ENCODE data around the gene MAST1. TPM values are rescaled to one million over a fixed set of nuclear protein-coding genes. Genes with fewer than 3 reads are reported as not detected.
A peak's percentile ranks its signal among the peaks of the same experiment; 100 is the strongest.

MAST1 gene
- total RNA-seq (1 to 10 TPM in 1 of 2 experiments, under 1 TPM in 1; 0.26 to 1.3 TPM), polyA plus RNA-seq (1 to 10 TPM in 1 of 3 donors, under 1 TPM in 2; 0.22 to 4.4 (median 0.97) TPM), total RNA-seq (0 to 0.60 (median 0.18) reads per million in 6 experiments)

DNA sequence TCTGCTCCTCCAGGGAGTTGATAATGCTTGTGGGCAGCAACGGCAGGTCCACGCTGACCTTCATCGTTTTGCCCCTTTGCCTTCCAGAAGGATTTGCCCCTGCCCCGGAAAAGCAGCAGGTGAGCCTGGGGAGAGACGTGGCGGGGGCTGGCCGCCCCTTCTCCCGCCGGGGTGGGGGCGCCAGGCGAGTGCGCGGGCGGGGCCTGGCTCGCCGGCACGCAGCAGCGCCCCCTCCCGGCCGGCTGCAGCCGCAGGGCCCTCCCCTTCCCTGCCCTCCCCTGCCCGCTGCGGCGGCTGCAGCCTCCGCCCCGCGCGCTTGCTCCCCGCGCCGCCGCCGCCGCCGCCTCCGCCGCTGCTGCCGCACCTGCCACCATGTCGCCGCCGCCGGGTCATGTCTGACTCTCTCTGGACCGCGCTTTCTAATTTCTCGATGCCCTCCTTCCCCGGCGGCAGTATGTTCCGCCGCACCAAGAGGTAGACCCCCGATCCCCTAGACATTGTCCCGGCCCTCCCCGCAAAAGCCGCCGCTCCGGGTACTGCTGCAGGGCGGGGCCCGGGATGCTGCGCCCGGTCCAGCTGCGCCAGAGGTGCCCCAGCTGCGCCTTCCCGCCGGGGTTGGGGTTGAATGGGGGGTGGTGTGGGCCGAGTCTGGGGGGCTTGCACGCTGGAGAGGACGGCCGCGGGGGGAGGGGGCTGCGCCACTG, at the start of gene MAST1:
MAST1 (plus strand) TSS at position 334 of the 704 bp plus-strand sequence; CDS start at position 392, 58 bp downstream.
- H3K4me1 Mint-ChIP-seq = peaks cover 24 to 52% (median 40%) of the 10 kb centered on the region in 4 donors
- peak within 1 kb of the TSS in 3 of 10 donors; percentile 34 to 75 (median 37) for H3K27ac Mint-ChIP-seq
- H3K27me3 Mint-ChIP-seq = peaks cover 56 to 90% (median 65%) of the 10 kb centered on the region in 5 donors
- POLR2A ChIA-PET = no interaction called here
- peak within 1 kb of the TSS; percentile 4 to 82 (median 74) for H3K4me3 Mint-ChIP-seq
- H3K9me3 Mint-ChIP-seq = peaks cover 0 to 4% (median 0%) of the 10 kb centered on the region in 9 donors
- ATAC-seq (peak; percentile 67 to 72), DNase-seq (peak; percentile 20 to 68 (median 49))
- peaks cover 0 to 11% (median 0%) of the 10 kb centered on the region in 3 donors for H3K36me3 Mint-ChIP-seq

GRCh38 chr19:12788682-12789097, 49.6 kb upstream of the MAST1 start:
- peaks cover 1 to 7% (median 5%) of the 10 kb centered on the region in 3 donors for H3K36me3 Mint-ChIP-seq
- H3K4me1 Mint-ChIP-seq = peaks cover 17 to 39% (median 28%) of the 10 kb centered on the region in 4 donors
- POLR2A ChIA-PET = interaction anchor here (1.1 to 2.9 kb wide), 2 partner anchors 11 to 311 kb away, joined by 4 to 34 read pairs; no protein-coding TSS in a partner anchor
- ATAC-seq (no peak), DNase-seq (peak in 3 of 10 donors; percentile 37 to 51 (median 42))
- H3K4me3 Mint-ChIP-seq = peak overlapping the region; percentile 68 to 99 (median 80)
- H3K27ac Mint-ChIP-seq = peak overlapping the region in 9 of 10 donors; percentile 94 to 98 (median 98)
- peaks cover 0 to 4% (median 0%) of the 10 kb centered on the region in 5 donors for H3K27me3 Mint-ChIP-seq
- peaks cover 0 to 4% (median 0%) of the 10 kb centered on the region in 9 donors for H3K9me3 Mint-ChIP-seq

- ATAC-seq = no peak
- H3K27me3 Mint-ChIP-seq = peaks cover 0 to 4% (median 0%) of the 10 kb centered on the region in 5 donors
- H3K4me3 Mint-ChIP-seq = peak overlapping the region; percentile 68 to 99 (median 80)
- POLR2A ChIA-PET = interaction anchor here (0.6 to 2.9 kb wide), 3 partner anchors 9 to 310 kb away, joined by 4 to 34 read pairs (median 4); no protein-coding TSS in a partner anchor
- peaks cover 0 to 4% (median 0%) of the 10 kb centered on the region in 9 donors for H3K9me3 Mint-ChIP-seq
- peaks cover 1 to 7% (median 5%) of the 10 kb centered on the region in 3 donors for H3K36me3 Mint-ChIP-seq
- peak overlapping the region in 9 of 10 donors; percentile 94 to 100 (median 98) for H3K27ac Mint-ChIP-seq
- peak in 3 of 10 donors; percentile 21 to 48 (median 44) for DNase-seq
- peaks cover 20 to 42% (median 33%) of the 10 kb centered on the region in 4 donors for H3K4me1 Mint-ChIP-seq
Measured at GRCh38 chr19:12789098-12789903, 49.0 kb upstream of the MAST1 start.

DNA sequence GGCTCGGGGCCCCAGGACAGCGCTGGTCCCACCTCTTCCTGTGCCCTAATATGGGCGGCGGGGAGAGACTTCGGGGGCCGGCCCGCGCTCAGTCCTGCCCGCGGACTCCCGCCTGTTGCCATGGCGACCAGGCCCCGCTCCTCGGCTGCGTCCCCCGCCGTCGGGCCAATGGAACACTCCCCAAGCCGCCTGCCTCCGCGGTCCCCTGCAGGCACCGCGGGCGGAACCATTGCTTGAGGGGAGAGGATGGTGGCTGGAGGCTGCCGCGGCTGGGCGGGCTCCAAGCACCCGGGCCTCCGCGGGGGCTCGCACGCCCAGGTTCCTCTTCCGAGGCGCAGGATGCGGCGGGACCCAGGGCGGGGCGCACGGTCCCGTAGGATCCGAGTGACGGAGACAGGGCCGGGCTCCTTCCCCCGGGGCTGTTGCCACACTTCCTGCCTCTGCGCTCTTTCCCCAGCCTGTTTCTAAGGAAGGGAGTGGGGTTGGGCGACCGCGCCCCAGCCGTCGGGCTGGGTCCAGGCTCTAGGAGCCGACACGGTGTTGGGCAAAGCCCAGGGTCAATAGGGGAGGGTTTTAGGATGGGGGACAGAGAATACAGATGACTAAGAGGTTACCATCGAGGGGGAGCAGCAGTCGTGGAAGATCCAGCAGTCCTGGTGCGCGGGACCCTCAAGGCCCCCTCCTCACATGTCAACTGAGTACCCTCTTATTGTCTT, 48.3 kb upstream of the MAST1 start:
- Mint-ChIP-seq H3K9me3 (peaks cover 0 to 4% (median 0%) of the 10 kb centered on the region in 9 donors), H3K4me3 (peak overlapping the region; percentile 91 to 99 (median 96)), H3K4me1 (peaks cover 22 to 50% (median 39%) of the 10 kb centered on the region in 4 donors), H3K36me3 (peaks cover 1 to 7% (median 5%) of the 10 kb centered on the region in 3 donors), H3K27ac (peak overlapping the region; percentile 97 to 100 (median 100)), H3K27me3 (peaks cover 0 to 4% (median 0%) of the 10 kb centered on the region in 5 donors)
- POLR2A ChIA-PET = interaction anchor here (0.6 to 14.5 kb wide), 10 partner anchors 8 to 501 kb away, joined by 3 to 1021 read pairs (median 11); partner anchors contain the start of genes CALR, FBXW9, GET3 and HOOK2
- ATAC-seq (peak; percentile 35 to 38), DNase-seq (peak; percentile 82 to 96 (median 90))

GRCh38 chr19:12790628-12791344, 47.5 kb upstream of the MAST1 start:
- peak overlapping the region; percentile 91 to 99 (median 96) for H3K4me3 Mint-ChIP-seq
- H3K4me1 Mint-ChIP-seq = peaks cover 24 to 56% (median 42%) of the 10 kb centered on the region in 4 donors
- POLR2A ChIA-PET = interaction anchor here (0.6 to 14.5 kb wide), 22 partner anchors 11 to 538 kb away, joined by 3 to 1021 read pairs (median 5); partner anchors contain the start of genes CALR, DHPS, FBXW9 and GCDH
- ATAC-seq = no peak
- H3K27ac Mint-ChIP-seq = peak overlapping the region; percentile 97 to 100 (median 100)
- peaks cover 1 to 7% (median 5%) of the 10 kb centered on the region in 3 donors for H3K36me3 Mint-ChIP-seq
- H3K27me3 Mint-ChIP-seq = peaks cover 0 to 4% (median 0%) of the 10 kb centered on the region in 5 donors
- DNase-seq = no peak
- peaks cover 0 to 4% (median 0%) of the 10 kb centered on the region in 9 donors for H3K9me3 Mint-ChIP-seq

DNA sequence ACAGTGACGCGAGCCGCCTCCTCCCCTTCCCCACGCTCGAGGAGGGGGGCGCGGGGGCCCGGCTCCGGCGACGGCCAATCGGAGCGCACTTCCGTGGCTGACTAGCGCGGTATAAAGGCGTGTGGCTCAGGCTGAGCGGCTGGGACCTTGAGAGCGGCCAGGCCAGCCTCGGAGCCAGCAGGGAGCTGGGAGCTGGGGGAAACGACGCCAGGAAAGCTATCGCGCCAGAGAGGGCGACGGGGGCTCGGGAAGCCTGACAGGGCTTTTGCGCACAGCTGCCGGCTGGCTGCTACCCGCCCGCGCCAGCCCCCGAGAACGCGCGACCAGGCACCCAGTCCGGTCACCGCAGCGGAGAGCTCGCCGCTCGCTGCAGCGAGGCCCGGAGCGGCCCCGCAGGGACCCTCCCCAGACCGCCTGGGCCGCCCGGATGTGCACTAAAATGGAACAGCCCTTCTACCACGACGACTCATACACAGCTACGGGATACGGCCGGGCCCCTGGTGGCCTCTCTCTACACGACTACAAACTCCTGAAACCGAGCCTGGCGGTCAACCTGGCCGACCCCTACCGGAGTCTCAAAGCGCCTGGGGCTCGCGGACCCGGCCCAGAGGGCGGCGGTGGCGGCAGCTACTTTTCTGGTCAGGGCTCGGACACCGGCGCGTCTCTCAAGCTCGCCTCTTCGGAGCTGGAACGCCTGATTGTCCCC, 46.8 kb upstream of the MAST1 start, which contains the start of gene JUNB:
JUNB (plus strand) TSS at position 142 of the 706 bp plus-strand sequence; CDS start at position 428, 286 bp downstream.
- H3K4me3 Mint-ChIP-seq = peak within 1 kb of the TSS; percentile 91 to 99 (median 96)
- ATAC-seq = peak; percentile 43 to 47
- H3K9me3 Mint-ChIP-seq = peaks cover 0 to 4% (median 0%) of the 10 kb centered on the region in 9 donors
- peak; percentile 95 to 99 (median 98) for DNase-seq
- H3K36me3 Mint-ChIP-seq = peaks cover 1 to 8% (median 5%) of the 10 kb centered on the region in 3 donors
- peak within 1 kb of the TSS; percentile 97 to 100 (median 100) for H3K27ac Mint-ChIP-seq
- peaks cover 31 to 60% (median 49%) of the 10 kb centered on the region in 4 donors for H3K4me1 Mint-ChIP-seq
- H3K27me3 Mint-ChIP-seq = peaks cover 0 to 4% (median 0%) of the 10 kb centered on the region in 5 donors
- POLR2A ChIA-PET = interaction anchor here (0.5 to 14.5 kb wide), 31 partner anchors 10 to 1095 kb away, joined by 3 to 1021 read pairs (median 5); partner anchors contain the start of genes CALR, DHPS, FBXW9 and GCDH

- H3K4me1 Mint-ChIP-seq = peaks cover 32 to 57% (median 49%) of the 10 kb centered on the region in 4 donors
- peaks cover 1 to 14% (median 5%) of the 10 kb centered on the region in 3 donors for H3K36me3 Mint-ChIP-seq
- H3K27ac Mint-ChIP-seq = peak overlapping the region; percentile 92 to 100 (median 100)
- POLR2A ChIA-PET = interaction anchor here (0.5 to 14.5 kb wide), 32 partner anchors 9 to 1726 kb away, joined by 3 to 1021 read pairs (median 5); partner anchors contain the start of genes CALR, DHPS, DNAJB1 and FBXW9
- DNase-seq = peak; percentile 53 to 87 (median 72)
- H3K9me3 Mint-ChIP-seq = peaks cover 0 to 4% (median 0%) of the 10 kb centered on the region in 9 donors
- peak overlapping the region; percentile 85 to 99 (median 96) for H3K4me3 Mint-ChIP-seq
- no peak for ATAC-seq
- H3K27me3 Mint-ChIP-seq = peaks cover 0 to 4% (median 0%) of the 10 kb centered on the region in 5 donors
Measured at GRCh38 chr19:12792051-12792852, 46.1 kb upstream of the MAST1 start.

DNA sequence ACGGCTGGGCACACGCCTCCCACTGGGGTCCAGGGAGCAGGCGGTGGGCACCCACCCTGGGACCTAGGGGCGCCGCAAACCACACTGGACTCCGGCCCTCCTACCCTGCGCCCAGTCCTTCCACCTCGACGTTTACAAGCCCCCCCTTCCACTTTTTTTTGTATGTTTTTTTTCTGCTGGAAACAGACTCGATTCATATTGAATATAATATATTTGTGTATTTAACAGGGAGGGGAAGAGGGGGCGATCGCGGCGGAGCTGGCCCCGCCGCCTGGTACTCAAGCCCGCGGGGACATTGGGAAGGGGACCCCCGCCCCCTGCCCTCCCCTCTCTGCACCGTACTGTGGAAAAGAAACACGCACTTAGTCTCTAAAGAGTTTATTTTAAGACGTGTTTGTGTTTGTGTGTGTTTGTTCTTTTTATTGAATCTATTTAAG, 45.4 kb upstream of the MAST1 start:
- H3K4me3 Mint-ChIP-seq = peak overlapping the region; percentile 85 to 99 (median 96)
- peaks cover 0 to 4% (median 0%) of the 10 kb centered on the region in 5 donors for H3K27me3 Mint-ChIP-seq
- peaks cover 0 to 4% (median 0%) of the 10 kb centered on the region in 9 donors for H3K9me3 Mint-ChIP-seq
- POLR2A ChIA-PET = interaction anchor here (0.5 to 14.5 kb wide), 20 partner anchors 9 to 1725 kb away, joined by 3 to 1021 read pairs (median 5); partner anchors contain the start of genes CALR, DHPS, DNAJB1 and FBXW9
- H3K4me1 Mint-ChIP-seq = peaks cover 32 to 56% (median 47%) of the 10 kb centered on the region in 4 donors
- peaks cover 1 to 15% (median 5%) of the 10 kb centered on the region in 3 donors for H3K36me3 Mint-ChIP-seq
- H3K27ac Mint-ChIP-seq = peak overlapping the region; percentile 91 to 100 (median 100)
- no peak for ATAC-seq
- DNase-seq = peak in 1 of 10 donors; percentile 62
